ENCODE measurements around the gene LIN28A.

Gene LIN28A

GRCh38 chr1:26438041-26438440 lies 27.4 kb downstream of the LIN28A start:
- no peak for DNase-seq

GRCh38 chr1:26440259-26440658 lies 29.6 kb downstream of the LIN28A start:
- DNase-seq: no peak

GRCh38 chr1:26449868-26450267 lies 39.3 kb downstream of the LIN28A start:
- DNase-seq: no peak

- no peak for DNase-seq
Measured at GRCh38 chr1:26450908-26451307, 40.3 kb downstream of the LIN28A start.

- DNase-seq: no peak
Measured at GRCh38 chr1:26452459-26453183, 42.0 kb downstream of the LIN28A start.

- DNase-seq: no peak
Measured at GRCh38 chr1:26459148-26459547, 48.5 kb downstream of the LIN28A start.

GRCh38 chr1:26459573-26460031 lies 49.0 kb downstream of the LIN28A start:
- DNase-seq: no peak

GRCh38 chr1:26468911-26469310 lies 58.3 kb downstream of the LIN28A start:
- DNase-seq: no peak

- DNase-seq: no peak
Measured at GRCh38 chr1:26469558-26469957, 58.9 kb downstream of the LIN28A start.

- DNase-seq: no peak
Measured at GRCh38 chr1:26470878-26471497, 60.4 kb downstream of the LIN28A start.

- DNase-seq: no peak
Measured at GRCh38 chr1:26471498-26472319, 61.1 kb downstream of the LIN28A start.

GRCh38 chr1:26472320-26472900 lies 61.8 kb downstream of the LIN28A start, which contains the start of gene HMGN2:
Gene HMGN2 (plus strand): TSS chr1:26472440. CDS start chr1:26472613, 173 bp downstream.
- peak; percentile 62 for DNase-seq

- DNase-seq: peak; percentile 97
Measured at GRCh38 chr1:26472901-26473845, 62.6 kb downstream of the LIN28A start.

- no peak for DNase-seq
Measured at GRCh38 chr1:26474818-26475217, 64.2 kb downstream of the LIN28A start.

GRCh38 chr1:26475989-26476388 lies 65.4 kb downstream of the LIN28A start:
- DNase-seq: no peak

- DNase-seq: no peak
Measured at GRCh38 chr1:26476958-26477357, 66.3 kb downstream of the LIN28A start.

- no peak for DNase-seq
Measured at GRCh38 chr1:26477446-26478152, 67.0 kb downstream of the LIN28A start.

GRCh38 chr1:26478159-26478558 lies 67.5 kb downstream of the LIN28A start:
- DNase-seq: no peak

- DNase-seq: no peak
Measured at GRCh38 chr1:26478988-26479387, 68.4 kb downstream of the LIN28A start.

All from activated gamma-delta T cell (primary cell).